Subcutaneous abdominal adipose tissue (tissue), 5 donors: ENCODE results near the gene ARID1A.
"Not testable (repeated sequence)": the region's sequence is repeated elsewhere in the genome, so short reads cannot be mapped to it uniquely, and the experiment has no call there.

Source experiments
- H3K27ac ChIP-seq: one replicate; pipeline ENCODE4 v1.7.0; 2013; ENCODE audit warnings: low read depth, mild to moderate bottlenecking, inconsistent platforms, low read length, moderate library complexity
- H3K27me3 ChIP-seq, 5 donors: one replicate each; pipeline ENCODE4 v1.7.0; 2013; ENCODE audit warnings: low read length in 5 of 5, inconsistent platforms in 1 of 5; ENCODE audit not compliant: control insufficient read depth in 5 of 5, insufficient read depth in 4 of 5
- H3K36me3 ChIP-seq, 5 donors: one replicate each; pipeline ENCODE4 v1.7.0; 2013; ENCODE audit warnings: low read length in 5 of 5; ENCODE audit not compliant: control insufficient read depth in 5 of 5, insufficient read depth in 5 of 5
- H3K4me1 ChIP-seq, 5 donors: one replicate each; pipeline ENCODE4 v1.7.0; 2013; ENCODE audit warnings: low read length in 5 of 5, mild to moderate bottlenecking in 3 of 5, moderate library complexity in 1 of 5; ENCODE audit not compliant: control insufficient read depth in 5 of 5, insufficient read depth in 5 of 5
- H3K4me3 ChIP-seq, 5 donors: one replicate each; pipeline ENCODE4 v1.7.0; 2013; ENCODE audit warnings: low read length in 5 of 5, low read depth in 1 of 5
- H3K9ac ChIP-seq, 5 donors: one replicate each; pipeline ENCODE4 v1.7.0; 2013; ENCODE audit warnings: low read length in 5 of 5, mild to moderate bottlenecking in 4 of 5, moderate library complexity in 3 of 5
- H3K9me3 ChIP-seq, 5 donors: one replicate each; pipeline ENCODE4 v1.7.0; 2013; ENCODE audit warnings: low read length in 5 of 5; ENCODE audit not compliant: control insufficient read depth in 5 of 5
- donor health status: healthy.
- donor health status: healthy.
- donor health status: healthy.
- donor health status: healthy.
- donor health status: healthy.

ARID1A gene

DNA sequence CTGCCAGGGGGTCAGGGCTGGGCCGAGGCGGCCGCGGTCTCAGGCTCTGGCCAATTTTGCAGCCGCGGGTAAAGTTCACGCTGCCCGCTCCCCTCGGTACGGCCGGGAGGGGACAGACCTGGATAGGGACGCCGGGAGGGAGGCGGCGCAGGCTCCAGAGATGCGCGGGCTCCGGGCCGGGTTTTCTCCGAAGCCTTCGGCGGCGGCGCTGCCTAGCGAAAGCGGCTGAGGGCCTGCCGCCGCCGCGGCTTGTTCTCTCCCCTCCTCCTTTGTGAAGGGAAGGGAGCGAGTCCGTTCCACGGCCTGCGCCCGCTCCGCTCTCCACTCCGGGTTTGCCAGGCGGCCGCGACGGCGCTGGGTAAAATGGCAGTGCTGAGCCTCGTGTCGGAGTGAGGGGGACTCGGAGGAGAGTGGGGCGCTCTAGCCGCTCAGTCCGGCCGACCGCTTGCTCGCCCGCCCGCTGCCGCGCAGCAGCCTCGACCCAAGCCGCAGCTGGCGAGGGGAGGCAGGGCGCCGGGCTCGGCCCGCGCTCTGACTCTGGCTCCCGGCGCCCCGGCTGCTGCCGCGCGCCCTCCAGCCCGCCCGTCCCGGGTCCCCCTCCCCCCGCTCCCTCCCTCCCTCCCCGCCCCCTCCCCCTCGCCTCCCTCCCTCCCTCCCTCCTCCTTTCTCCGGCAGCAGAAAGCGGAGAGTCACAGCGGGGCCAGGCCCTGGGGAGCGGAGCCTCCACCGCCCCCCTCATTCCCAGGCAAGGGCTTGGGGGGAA, at the start of gene ARID1A:
Gene ARID1A (plus strand): TSS at position 660 of the 763 bp plus-strand sequence. CDS start 389 bp downstream, outside the sequence.
- H3K4me3 ChIP-seq: peak within 1 kb of the TSS; percentile 55 to 80 (median 72)
- no peaks in the 10 kb centered on the region for H3K27me3 ChIP-seq
- H3K36me3 ChIP-seq: no peaks in the 10 kb centered on the region
- H3K4me1 ChIP-seq: peaks cover 15 to 73% (median 64%) of the 10 kb centered on the region in 5 donors
- no peaks in the 10 kb centered on the region for H3K9me3 ChIP-seq
- H3K27ac ChIP-seq: peak within 1 kb of the TSS; percentile 96
- peak within 1 kb of the TSS in 4 of 5 donors; percentile 74 to 90 (median 78) for H3K9ac ChIP-seq

DNA sequence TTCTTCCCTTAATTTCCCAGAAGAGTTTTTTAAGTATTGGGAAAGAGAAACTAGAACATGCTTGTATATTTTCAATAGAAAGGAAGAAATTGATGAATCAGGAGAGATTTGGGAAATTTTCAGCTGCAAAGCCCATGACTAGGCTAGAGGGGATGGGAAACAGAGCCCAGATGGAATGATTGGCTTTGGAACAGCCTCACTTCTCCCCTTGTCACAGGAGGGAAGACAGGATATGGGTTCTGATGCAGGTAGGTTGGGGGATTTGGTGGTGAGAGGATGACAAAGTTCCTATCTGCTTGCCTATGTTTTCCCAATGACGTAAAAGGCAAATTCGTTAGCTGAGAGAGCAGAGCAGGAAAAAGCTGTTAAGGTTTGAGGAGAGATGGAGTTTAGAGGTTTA, 31.0 kb upstream of the ARID1A start:
- Histone ChIP-seq H3K9me3 (no peaks in the 10 kb centered on the region), H3K9ac (no peak overlapping the region), H3K4me3 (no peak overlapping the region), H3K27me3 (no peaks in the 10 kb centered on the region), H3K27ac (no peak overlapping the region), H3K36me3 (no peaks in the 10 kb centered on the region), H3K4me1 (no peaks in the 10 kb centered on the region)

DNA sequence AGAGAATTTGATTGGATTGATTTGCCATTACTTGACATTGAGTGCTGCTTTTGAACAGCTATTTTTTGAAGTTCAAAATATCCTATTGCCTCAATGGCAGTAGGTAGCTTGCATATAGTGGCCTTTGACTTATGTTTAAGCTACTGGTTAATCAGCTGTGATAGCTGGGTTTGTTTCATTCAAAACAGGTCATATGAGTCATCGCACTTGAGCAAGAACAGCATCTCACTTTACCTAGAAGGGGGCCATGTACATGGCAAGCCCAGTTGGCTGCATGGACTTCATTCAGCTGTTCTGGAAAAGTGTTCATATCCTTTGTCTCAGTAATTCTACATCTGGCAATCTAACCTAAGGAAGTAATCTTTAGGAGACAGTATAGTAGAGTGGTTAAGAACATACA, 29.0 kb upstream of the ARID1A start:
- Histone ChIP-seq H3K36me3 (no peaks in the 10 kb centered on the region), H3K9me3 (no peaks in the 10 kb centered on the region), H3K4me1 (no peaks in the 10 kb centered on the region), H3K4me3 (no peak overlapping the region), H3K27ac (no peak overlapping the region), H3K27me3 (no peaks in the 10 kb centered on the region), H3K9ac (no peak overlapping the region)

DNA sequence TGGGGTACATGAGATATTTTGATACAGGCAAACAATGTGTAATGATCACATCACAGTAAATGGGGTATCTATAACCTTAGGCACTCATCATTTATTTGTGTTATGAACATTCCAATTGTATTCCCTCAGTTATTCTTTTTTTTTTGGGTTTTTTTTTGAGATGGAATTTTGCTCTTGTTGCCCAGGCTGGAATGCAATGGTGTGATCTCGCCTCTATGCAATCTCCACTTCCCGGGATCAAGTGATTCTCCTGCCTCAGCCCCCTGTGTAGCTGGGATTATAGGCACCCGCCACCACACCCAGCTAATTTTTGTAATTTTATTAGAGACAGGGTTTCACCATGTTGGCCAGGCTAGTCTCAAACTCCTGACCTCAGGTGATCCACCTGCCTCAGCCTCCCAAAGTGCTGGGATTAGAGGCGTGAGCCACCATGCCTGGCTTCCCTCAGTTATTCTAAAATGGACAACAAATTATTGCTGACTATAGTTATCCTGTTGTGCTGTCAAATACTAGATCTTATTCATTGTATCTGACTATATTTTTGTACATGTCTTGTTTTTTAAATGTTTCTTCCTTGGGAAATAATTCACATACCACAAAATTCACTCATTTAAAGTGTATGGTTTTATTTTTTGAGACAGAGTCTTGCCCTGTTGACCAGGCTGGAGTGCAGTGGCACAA, 27.6 kb upstream of the ARID1A start:
- not testable (repeated sequence) for H3K4me1 ChIP-seq, H3K9ac ChIP-seq, H3K27me3 ChIP-seq, H3K27ac ChIP-seq, H3K9me3 ChIP-seq, H3K36me3 ChIP-seq, H3K4me3 ChIP-seq

DNA sequence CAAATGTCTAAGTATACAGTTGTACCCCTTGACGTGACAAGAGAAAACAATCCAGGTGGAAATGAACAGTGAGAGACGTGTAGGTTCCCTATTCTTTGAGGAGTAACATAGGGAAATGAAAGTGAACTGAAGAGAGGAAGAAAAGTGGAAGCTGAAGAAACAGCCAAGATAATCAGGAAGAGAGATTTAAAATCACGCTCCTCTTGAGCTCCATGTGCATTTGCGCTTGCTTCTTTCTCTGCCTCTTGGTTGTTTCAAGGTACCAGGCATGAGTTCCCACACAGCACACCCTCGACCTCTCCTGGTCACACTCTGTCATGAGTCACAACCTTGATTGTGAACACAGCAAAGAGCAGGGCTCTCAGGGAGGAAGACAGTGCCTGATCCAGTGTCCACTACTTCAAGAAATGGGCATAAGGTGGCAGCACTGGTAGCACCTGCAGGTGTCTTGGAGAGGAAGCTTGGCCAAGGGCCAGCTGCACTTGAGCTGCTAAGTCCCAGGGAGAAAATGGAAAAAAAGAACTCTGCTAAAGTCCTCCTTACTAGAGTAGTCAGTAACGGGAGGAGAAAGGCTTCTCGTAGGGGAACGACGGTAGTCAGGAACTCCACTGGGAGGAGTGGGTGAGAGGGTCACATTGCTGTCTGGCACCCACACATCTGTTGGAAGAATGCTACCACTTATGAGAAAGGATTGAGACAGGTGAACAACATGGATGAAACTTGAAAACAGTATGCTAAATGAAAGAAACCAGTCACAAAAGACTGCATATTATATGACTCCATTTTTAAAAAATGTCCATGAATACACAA, 18.3 kb upstream of the ARID1A start:
- H3K27me3 ChIP-seq: no peaks in the 10 kb centered on the region
- H3K4me1 ChIP-seq: peaks cover 8 to 10% (median 8%) of the 10 kb centered on the region in 5 donors
- peak overlapping the region; percentile 17 to 57 (median 42) for H3K4me3 ChIP-seq
- H3K27ac ChIP-seq: peak overlapping the region; percentile 9
- H3K9me3 ChIP-seq: no peaks in the 10 kb centered on the region
- H3K36me3 ChIP-seq: no peaks in the 10 kb centered on the region
- peak overlapping the region in 4 of 5 donors; percentile 31 to 54 (median 46) for H3K9ac ChIP-seq

DNA sequence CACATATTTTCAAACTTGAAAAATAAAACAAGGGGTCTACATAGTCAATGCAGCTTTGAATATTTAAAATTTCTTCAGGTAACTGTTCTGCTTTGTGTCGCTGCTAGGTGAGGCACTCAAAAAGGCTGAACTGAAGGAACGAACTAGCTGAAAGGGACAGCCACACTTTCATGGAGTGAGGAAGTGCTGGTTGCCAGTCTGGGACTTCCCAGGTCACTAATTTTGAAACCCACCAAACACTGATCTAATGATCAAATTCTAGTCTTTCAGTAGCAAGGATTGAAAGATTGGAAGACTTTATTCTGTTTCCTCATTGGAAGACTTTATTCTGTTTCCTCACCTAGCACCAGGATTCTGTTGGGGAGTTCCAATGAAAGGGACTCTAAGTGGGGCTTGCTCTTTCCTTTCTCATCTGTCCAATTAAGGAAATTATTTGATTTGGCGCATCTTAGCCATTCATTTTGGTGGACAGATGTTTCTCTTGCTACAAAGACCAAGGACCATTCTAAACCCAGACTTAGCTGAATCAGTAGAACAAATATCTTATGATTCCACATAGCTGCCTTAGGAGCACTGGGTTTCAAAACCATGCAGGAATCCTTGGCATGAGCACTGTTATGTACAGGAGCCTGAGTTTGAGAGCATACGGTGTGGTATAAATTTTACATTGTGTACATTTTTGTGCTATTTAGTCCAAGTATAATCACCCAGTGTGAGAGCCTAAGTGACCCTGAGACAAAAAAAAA, 10.9 kb upstream of the ARID1A start:
- Histone ChIP-seq H3K4me3 (no peak overlapping the region), H3K36me3 (no peaks in the 10 kb centered on the region), H3K27ac (no peak overlapping the region), H3K27me3 (no peaks in the 10 kb centered on the region), H3K9me3 (no peaks in the 10 kb centered on the region), H3K9ac (no peak overlapping the region), H3K4me1 (peaks cover 0 to 2% (median under 1%) of the 10 kb centered on the region in 5 donors)

DNA sequence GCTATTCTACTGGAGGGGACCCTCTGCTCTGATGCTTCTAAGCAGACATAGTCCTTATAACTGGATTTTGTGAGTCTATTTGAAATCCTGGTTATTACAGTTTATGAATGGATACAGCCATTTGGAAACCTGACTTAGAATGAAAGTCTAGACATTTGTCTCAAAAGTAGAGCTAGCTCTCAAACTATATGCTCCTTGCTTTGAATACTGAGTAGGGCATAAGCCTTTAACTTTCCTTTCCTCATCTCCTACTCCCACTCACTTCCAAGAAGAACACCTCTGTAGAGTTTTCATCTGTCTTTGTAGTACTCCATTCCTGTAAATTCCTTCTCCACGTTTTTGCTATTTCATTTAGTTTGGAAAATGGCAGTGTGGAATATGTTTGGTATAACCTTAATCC, 9.0 kb upstream of the ARID1A start:
- no peaks in the 10 kb centered on the region for H3K27me3 ChIP-seq
- no peaks in the 10 kb centered on the region for H3K9me3 ChIP-seq
- H3K4me1 ChIP-seq: peaks cover 0 to 18% (median 15%) of the 10 kb centered on the region in 5 donors
- H3K27ac ChIP-seq: no peak overlapping the region
- H3K4me3 ChIP-seq: no peak overlapping the region
- H3K36me3 ChIP-seq: no peaks in the 10 kb centered on the region
- H3K9ac ChIP-seq: no peak overlapping the region

DNA sequence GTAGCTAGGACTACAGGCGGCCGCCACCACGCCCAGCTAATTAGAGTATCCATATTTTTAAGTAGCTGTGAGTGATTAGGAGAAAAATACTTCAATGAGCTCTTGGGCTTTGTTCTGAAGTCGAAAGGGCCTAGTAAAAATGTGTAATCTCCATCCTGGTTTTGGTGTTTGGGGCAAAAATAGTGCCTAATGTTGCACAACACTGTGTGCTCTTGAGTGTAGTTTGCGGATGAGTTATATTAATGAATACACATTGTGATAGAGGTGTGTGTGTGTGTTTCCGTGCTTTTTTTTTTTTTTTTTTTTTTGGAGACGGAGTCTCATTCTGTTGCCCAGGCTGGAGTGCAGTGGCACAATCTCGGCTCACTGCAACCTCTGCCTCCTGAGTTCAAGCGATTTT, 6.3 kb upstream of the ARID1A start:
- Histone ChIP-seq H3K27ac (no peak overlapping the region), H3K4me1 (peaks cover 5 to 43% (median 36%) of the 10 kb centered on the region in 5 donors), H3K27me3 (no peaks in the 10 kb centered on the region), H3K9me3 (no peaks in the 10 kb centered on the region), H3K4me3 (no peak overlapping the region), H3K36me3 (no peaks in the 10 kb centered on the region), H3K9ac (no peak overlapping the region)

DNA sequence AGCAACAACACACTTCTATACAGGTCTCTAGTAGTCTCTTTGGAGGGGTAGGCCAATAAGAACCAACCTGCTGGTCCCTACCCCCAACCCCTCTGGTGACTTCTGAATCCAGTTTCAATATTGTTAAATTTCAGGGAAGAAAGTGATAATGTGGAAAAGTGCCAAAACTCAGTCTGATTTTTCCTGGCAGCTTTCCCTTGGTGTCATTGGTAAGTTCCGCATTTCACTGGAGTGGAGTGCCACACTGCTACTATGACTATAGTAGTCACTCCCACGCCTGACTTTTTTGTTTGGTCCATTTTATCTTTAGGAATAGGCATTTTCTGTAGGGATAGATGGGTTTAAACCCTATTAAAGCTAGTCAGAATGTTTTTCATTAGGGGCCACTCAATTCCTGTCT, 5.7 kb upstream of the ARID1A start:
- Histone ChIP-seq H3K9ac (no peak overlapping the region), H3K4me3 (no peak overlapping the region), H3K9me3 (no peaks in the 10 kb centered on the region), H3K36me3 (no peaks in the 10 kb centered on the region), H3K4me1 (peaks cover 6 to 49% (median 42%) of the 10 kb centered on the region in 5 donors), H3K27me3 (no peaks in the 10 kb centered on the region), H3K27ac (no peak overlapping the region)
